HG03575 (cell line): ENCODE results near the gene NT5C3A.
"Not testable (repeated sequence)": the region's sequence is repeated elsewhere in the genome, so short reads cannot be mapped to it uniquely, and the experiment has no call there.

Source experiments
- ATAC-seq: cut with Tn5 transposase; IDR thresholded peaks from one replicate; pipeline ENCODE4 v1.9.1; 2021; ENCODE audit not compliant: unreplicated experiment, insufficient number of reproducible peaks, low FRiP score; ENCODE audit errors: extremely low read depth

The NT5C3A gene

DNA sequence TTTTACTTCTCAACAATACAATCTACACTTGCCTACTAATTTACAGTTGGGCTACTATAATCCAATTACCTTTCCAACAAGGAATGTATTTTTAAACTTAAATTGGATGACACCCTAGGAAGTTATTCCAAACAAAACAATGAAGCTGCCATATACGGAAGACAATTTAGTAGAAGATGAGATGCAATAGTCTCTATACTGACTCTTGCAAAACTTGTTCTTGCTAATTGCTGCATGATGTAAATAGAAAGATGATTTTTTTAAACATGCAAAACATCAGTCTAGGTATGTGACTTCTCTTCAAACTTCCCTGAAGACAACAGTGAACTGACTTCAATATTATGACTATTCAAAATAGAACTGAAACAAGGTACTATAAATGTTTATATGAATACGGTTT, 17.6 kb downstream of the NT5C3A start:
- ATAC-seq: no peak

DNA sequence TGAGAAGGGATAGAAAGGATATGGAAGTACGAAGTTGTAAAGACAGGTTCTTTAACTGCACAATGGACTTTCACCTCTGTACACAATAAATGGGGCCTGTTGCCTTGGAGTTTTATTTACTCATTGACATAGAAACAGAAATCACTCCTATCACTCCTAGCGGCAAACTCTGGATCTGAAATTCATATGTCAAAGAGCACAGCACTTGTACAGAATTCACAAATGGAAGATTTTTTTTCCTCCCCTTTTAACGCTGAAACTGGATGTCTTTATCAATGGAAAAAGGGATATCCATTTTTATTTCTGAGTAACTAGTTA, 18.2 kb downstream of the NT5C3A start:
- ATAC-seq: no peak

GRCh38 chr7:33043501-33044400, 18.8 kb downstream of the NT5C3A start:
- ATAC-seq: no peak

GRCh38 chr7:33041631-33042428, 20.7 kb downstream of the NT5C3A start:
- no peak for ATAC-seq

DNA sequence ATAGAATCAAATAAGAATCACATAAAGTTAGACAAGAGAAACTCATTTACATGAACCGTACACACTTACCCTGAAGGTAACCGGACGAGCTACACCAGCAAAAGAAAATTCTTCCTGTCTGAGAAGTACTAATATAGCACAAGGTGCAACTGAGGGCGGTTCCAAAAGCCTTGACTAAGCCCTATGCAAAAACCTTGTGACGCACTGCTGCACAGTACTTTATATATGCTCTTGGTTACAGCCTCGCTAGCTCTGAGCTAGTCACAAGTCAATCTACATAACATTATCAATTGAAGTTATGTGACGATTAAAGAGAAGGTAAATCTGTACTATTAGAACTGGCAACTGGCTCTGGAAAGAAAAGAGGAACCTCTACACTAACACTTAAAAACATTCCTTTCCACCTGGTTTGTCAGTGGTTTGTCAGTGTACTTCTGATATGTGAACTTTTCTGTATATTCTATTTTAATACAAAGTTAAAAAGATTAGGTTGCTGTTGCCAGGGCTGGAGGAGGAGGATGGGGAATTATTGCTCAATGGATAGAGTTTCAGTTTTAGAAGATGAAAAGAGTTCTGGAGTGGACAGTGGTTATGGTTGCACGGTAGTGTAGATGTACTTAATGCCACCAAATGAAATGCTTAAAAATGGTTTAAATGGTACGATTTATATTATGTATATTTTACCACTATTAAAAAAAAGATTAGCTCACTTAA, 21.6 kb downstream of the NT5C3A start:
- peak; percentile 83 for ATAC-seq

- no peak for ATAC-seq
Measured at GRCh38 chr7:33039903-33040292, 22.7 kb downstream of the NT5C3A start.

DNA sequence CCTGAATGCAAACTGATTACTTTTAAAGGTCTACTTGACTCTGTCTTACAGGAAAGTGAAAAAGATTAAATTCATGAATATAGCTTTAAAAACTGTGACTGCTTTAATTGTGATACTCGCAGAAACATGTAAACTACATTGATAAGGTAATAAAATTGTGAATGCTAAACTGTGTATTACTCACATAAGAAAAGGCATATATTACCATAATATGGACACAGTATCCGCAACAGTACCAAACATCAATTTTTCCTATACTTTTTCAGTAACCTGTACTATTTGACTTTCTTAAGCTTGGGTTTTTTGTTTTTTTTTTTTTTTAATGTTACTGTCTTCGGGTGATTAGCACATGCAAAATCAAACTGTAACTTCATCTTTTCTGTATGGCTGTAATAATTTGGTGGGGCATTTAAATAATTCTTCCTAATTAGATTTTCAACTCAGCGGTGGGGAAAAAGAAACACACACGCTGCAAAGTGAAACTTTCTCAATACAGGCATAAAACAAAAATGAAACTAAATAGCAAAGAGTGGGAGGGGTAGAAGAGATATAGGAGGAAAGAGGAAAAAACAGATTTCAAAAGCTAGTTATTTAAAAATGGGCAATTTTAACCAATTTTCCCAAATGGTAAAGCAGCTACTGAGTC, 23.2 kb downstream of the NT5C3A start:
- no peak for ATAC-seq

GRCh38 chr7:33038639-33039038, 23.9 kb downstream of the NT5C3A start:
- ATAC-seq: no peak

DNA sequence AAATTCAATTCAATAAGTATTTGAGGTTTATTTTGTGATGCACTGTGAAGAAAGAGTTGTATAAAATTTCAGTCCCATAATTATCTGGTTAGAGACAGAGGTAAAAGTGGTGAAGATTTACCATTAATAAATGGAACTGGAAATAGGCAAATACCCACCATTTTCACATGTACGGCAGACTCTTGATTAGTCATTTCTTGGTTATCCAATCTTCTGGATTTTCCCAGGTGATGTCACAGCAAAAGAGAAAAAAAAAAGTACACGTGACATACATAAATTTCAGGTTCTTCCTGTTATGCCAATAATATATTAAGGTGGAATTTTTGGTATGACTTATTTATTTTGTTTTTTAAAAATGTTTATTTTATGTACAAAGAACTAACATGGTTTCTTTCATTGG, 26.8 kb downstream of the NT5C3A start:
- ATAC-seq: no peak

- ATAC-seq: no peak
Measured at GRCh38 chr7:33024189-33024757, 38.3 kb downstream of the NT5C3A start.

GRCh38 chr7:33012364-33012763, 50.2 kb downstream of the NT5C3A start:
- no peak for ATAC-seq

GRCh38 chr7:33009734-33010133, 52.8 kb downstream of the NT5C3A start:
- ATAC-seq: no peak

DNA sequence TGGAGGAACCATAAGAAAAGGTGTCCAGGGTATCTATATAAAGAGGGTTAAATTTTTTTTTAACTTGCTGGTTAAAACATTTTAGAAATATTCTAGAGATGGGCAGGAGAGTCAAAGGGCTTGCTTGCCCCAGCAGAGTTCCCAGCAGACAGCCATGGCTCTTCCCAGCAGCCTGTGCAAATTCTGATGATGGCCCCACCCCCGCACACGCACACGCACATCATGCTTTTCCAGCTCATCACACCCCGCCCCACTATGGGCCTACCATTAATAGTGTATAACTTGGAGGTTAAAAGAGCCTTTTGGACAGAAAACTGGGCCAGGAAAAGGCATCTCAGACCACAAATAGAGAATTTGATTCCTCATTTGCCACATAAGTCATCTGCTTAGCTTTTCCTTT, 56.9 kb downstream of the NT5C3A start:
- ATAC-seq: not testable (repeated sequence)

- not testable (repeated sequence) for ATAC-seq
Measured at GRCh38 chr7:33005193-33005592, 57.4 kb downstream of the NT5C3A start.

DNA sequence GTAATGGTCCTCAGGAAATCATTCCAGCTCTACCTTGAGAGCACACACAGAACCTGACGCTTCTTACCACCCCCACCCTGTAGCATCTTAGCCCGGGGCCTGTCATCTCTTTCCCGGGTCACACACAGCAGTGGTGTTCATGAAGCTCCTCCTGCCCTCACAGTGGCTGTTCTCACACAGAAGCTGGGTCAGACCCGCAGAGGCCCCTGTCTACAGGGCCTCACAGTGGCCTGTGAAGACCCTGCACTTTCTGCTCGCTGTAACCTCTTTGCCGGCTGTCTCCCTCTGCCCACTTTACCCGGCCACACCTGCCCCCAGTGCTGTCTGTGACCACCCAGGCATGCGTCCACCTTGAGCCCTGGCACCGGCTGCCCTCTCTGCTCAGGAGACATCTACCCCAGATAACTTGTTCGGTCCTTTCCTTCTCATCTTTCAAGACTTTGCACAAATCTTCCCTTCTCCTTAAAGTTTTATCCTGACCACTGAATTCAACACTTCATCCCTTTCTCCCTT, 58.4 kb downstream of the NT5C3A start:
- ATAC-seq: not testable (repeated sequence)

- not testable (repeated sequence) for ATAC-seq
Measured at GRCh38 chr7:33003111-33003510, 59.5 kb downstream of the NT5C3A start.

- ATAC-seq: not testable (repeated sequence)
Measured at GRCh38 chr7:32999380-32999779, 63.2 kb downstream of the NT5C3A start.

DNA sequence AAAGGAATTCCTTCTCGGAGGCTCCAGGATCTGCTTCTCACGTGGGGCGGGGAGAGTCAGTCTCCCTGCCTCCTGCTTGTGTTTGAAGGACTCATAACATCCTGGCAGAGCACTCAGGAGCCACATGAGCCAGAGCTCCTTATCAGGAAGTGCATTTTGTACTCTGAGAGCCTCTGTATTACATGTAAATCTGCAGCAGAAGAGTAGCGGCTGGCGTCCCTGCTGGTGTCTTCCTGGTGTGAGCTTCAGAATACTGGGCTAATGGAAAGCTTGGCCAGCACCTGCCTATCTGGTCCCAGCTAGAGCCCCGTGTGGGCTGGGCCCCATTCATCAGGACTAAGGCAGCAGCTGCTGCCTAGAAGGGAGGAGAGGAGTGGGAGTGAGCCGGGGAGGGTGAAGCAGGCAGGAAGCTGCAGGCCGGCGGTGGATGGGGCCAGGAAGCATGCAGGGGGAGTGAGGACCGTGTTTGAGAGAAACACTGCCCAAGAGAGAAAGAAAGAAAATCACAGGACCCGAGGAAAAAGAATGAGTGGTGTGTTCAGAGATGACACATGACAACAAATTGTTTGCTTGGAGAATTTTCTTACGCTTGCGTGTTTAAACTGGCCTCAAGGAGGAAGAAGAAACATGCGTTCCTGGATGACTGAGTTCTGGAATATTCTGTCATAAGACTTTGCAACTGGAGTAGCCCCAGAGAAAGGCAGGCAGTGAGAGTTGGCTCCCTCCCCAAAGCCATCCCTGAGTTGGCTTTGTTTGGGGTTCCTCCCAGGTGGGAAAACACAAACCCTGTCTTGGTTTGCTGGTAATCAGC, 64.0 kb downstream of the NT5C3A start:
- not testable (repeated sequence) for ATAC-seq
